SK-N-SH (cell line): Measurements from ENCODE around the gene SNX27.

ENCODE experiments used
- EP300 ChIP-seq, 2 experiments: IDR thresholded peaks; 2 replicates each; pipeline versions ENCODE4 v1.4.0 to v1.6.1; 2012; ENCODE audit warnings: borderline replicate concordance in 1 of 2, low read depth in 1 of 2, low read length in 1 of 2
- EZH2phosphoT487 ChIP-seq: fragments of 200-600 bp; sonication (generic); IDR thresholded peaks from 2 replicates; pipeline ENCODE4 v1.6.1; 2017; ENCODE audit warnings: low read depth, mixed run types, mild to moderate bottlenecking, antibody characterized with exemption, moderate library complexity, borderline replicate concordance
- JUND ChIP-seq: IDR thresholded peaks from 2 replicates; pipeline ENCODE4 v1.4.0; 2012
- NRF1 ChIP-seq: IDR thresholded peaks from 2 replicates; pipeline ENCODE4 v1.6.1; 2012; ENCODE audit warnings: low read depth, mild to moderate bottlenecking, low read length
- POLR2AphosphoS5 ChIP-seq: IDR thresholded peaks from 2 replicates; pipeline ENCODE4 v1.6.1; 2012; ENCODE audit warnings: low read depth, low read length
- RCOR1 ChIP-seq: fragments of 150-350 bp; IDR thresholded peaks from 2 replicates; pipeline ENCODE4 v1.6.1; 2017; ENCODE audit warnings: antibody characterized with exemption, low read length
- SMC3 ChIP-seq: IDR thresholded peaks from 2 replicates; pipeline ENCODE4 v1.6.1; 2012; ENCODE audit warnings: low read depth, low read length, improper control_type of control experiment
- YY1 ChIP-seq: IDR thresholded peaks from 2 replicates; pipeline ENCODE4 v1.4.0; 2012; ENCODE audit warnings: low read depth, mild to moderate bottlenecking
- TF ChIP-seq, protein P1 (sequence below): fragments of 200-600 bp; sonication (generic); IDR thresholded peaks from 2 replicates; pipeline ENCODE4 v1.6.1; 2017; ENCODE audit warnings: antibody characterized with exemption, mild to moderate bottlenecking, moderate library complexity
- TF ChIP-seq, protein P2 (sequence below): IDR thresholded peaks from 2 replicates; pipeline ENCODE4 v1.6.1; 2012; ENCODE audit warnings: mild to moderate bottlenecking, low read depth, low read length, moderate library complexity
- TF ChIP-seq, protein P3 (sequence below): IDR thresholded peaks from 2 replicates; pipeline ENCODE4; 2012

DNA sequence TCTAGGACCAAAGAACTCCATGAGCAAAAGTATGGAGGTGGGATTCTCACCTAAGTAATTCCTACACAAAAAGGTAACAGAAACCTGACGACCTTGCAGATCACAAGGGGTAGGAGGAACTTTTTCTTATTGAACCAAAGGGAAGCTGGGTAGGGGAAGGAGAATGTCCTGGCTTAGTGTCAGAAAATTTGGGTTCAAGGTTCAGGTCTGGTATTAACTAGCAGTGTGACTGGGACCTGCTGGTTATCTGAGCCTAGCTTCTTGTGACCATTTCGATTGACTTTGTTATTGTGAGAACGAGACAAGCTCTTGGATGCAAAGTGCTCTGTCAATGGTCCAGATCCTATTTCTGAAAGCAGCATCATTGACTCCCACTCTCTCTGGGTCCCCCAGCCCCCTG, 5.0 kb upstream of the SNX27 start:
- TF ChIP-seq, protein P1, sequence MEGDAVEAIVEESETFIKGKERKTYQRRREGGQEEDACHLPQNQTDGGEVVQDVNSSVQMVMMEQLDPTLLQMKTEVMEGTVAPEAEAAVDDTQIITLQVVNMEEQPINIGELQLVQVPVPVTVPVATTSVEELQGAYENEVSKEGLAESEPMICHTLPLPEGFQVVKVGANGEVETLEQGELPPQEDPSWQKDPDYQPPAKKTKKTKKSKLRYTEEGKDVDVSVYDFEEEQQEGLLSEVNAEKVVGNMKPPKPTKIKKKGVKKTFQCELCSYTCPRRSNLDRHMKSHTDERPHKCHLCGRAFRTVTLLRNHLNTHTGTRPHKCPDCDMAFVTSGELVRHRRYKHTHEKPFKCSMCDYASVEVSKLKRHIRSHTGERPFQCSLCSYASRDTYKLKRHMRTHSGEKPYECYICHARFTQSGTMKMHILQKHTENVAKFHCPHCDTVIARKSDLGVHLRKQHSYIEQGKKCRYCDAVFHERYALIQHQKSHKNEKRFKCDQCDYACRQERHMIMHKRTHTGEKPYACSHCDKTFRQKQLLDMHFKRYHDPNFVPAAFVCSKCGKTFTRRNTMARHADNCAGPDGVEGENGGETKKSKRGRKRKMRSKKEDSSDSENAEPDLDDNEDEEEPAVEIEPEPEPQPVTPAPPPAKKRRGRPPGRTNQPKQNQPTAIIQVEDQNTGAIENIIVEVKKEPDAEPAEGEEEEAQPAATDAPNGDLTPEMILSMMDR = no peak
- TF ChIP-seq JUND (no peak), SMC3 (no peak), POLR2AphosphoS5 (no peak), RCOR1 (no peak), EZH2phosphoT487 (no peak), NRF1 (no peak), YY1 (no peak), EP300 (IDR thresholded peaks at IDR 0.05; ENCODE audit: borderline replicate concordance in 1 of 2, low read depth in 1 of 2, low read length in 1 of 2) (no peak)
- TF ChIP-seq, protein P2, sequence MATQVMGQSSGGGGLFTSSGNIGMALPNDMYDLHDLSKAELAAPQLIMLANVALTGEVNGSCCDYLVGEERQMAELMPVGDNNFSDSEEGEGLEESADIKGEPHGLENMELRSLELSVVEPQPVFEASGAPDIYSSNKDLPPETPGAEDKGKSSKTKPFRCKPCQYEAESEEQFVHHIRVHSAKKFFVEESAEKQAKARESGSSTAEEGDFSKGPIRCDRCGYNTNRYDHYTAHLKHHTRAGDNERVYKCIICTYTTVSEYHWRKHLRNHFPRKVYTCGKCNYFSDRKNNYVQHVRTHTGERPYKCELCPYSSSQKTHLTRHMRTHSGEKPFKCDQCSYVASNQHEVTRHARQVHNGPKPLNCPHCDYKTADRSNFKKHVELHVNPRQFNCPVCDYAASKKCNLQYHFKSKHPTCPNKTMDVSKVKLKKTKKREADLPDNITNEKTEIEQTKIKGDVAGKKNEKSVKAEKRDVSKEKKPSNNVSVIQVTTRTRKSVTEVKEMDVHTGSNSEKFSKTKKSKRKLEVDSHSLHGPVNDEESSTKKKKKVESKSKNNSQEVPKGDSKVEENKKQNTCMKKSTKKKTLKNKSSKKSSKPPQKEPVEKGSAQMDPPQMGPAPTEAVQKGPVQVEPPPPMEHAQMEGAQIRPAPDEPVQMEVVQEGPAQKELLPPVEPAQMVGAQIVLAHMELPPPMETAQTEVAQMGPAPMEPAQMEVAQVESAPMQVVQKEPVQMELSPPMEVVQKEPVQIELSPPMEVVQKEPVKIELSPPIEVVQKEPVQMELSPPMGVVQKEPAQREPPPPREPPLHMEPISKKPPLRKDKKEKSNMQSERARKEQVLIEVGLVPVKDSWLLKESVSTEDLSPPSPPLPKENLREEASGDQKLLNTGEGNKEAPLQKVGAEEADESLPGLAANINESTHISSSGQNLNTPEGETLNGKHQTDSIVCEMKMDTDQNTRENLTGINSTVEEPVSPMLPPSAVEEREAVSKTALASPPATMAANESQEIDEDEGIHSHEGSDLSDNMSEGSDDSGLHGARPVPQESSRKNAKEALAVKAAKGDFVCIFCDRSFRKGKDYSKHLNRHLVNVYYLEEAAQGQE = no peak
- TF ChIP-seq, protein P3, sequence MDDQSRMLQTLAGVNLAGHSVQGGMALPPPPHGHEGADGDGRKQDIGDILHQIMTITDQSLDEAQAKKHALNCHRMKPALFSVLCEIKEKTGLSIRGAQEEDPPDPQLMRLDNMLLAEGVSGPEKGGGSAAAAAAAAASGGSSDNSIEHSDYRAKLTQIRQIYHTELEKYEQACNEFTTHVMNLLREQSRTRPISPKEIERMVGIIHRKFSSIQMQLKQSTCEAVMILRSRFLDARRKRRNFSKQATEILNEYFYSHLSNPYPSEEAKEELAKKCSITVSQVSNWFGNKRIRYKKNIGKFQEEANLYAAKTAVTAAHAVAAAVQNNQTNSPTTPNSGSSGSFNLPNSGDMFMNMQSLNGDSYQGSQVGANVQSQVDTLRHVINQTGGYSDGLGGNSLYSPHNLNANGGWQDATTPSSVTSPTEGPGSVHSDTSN = no peak
